Panc1 (cell line): Measurements from ENCODE around the gene SLAMF1. TPM values are rescaled to one million over a fixed set of nuclear protein-coding genes. Genes with fewer than 3 reads are reported as not detected.

Source experiments
- ATAC-seq: fragments of 200-7000 bp; cut with Tn5 transposase; 2 replicates; pipeline ENCODE4 v1.9.1; 2020; ENCODE audit warnings: mild to moderate bottlenecking, moderate library complexity
- BruUV-seq: library from RNA; stranded (reverse); fragments of 400-500 nt; replicated peaks from 2 replicates; lab custom pipeline; 2021; lab: Mats Ljungman, UMichigan
- CTCF ChIA-PET: fragments of 300-600 bp; sonication (Branson Sonifier 250); formaldehyde crosslinking; loops from one replicate; lab custom pipeline; 2022; ENCODE audit warnings: antibody characterized with exemption; lab: Charles Lee
- POLR2A ChIA-PET: fragments of 300-600 bp; sonication (Branson Sonifier 250); formaldehyde crosslinking; loops from one replicate; lab custom pipeline; 2022; ENCODE audit warnings: antibody characterized with exemption; lab: Charles Lee
- DNase-seq: peaks from one replicate; pipeline ENCODE4 v3.0.0-alpha.2; 2010; ENCODE audit warnings: low read depth, low spot score
- H3K27ac ChIP-seq: 2 replicates; pipeline ENCODE4 v1.5.1; 2011; ENCODE audit warnings: mild to moderate bottlenecking, low read length, inconsistent platforms
- H3K27me3 ChIP-seq: fragments of 200-500 bp; sonication (Bioruptor generic); 2 replicates; pipeline ENCODE4 v1.6.0; 2014; ENCODE audit warnings: low read length, inconsistent platforms; ENCODE audit not compliant: control insufficient read depth, insufficient read depth
- H3K36me3 ChIP-seq: fragments of 200-500 bp; sonication (Bioruptor generic); 2 replicates; pipeline ENCODE4 v1.5.1; 2014; ENCODE audit warnings: inconsistent platforms, mild to moderate bottlenecking, low read length, moderate library complexity; ENCODE audit not compliant: control insufficient read depth, insufficient read depth
- H3K4me1 ChIP-seq: 2 replicates; pipeline ENCODE4 v1.5.1; 2011; ENCODE audit warnings: inconsistent platforms, mild to moderate bottlenecking, low read length, moderate library complexity; ENCODE audit not compliant: control insufficient read depth, insufficient read depth
- H3K4me3 ChIP-seq, 2 experiments: 2 replicates each; pipeline ENCODE4 v1.5.1; 2011 to 2012; ENCODE audit warnings: low read depth in 2 of 2, low read length in 2 of 2, mild to moderate bottlenecking in 2 of 2, inconsistent platforms in 1 of 2, moderate library complexity in 1 of 2
- H3K9me3 ChIP-seq: fragments of 200-500 bp; sonication (Bioruptor generic); 2 replicates; pipeline ENCODE4 v1.5.1; 2014; ENCODE audit warnings: low read depth, mild to moderate bottlenecking, inconsistent platforms, low read length, moderate library complexity; ENCODE audit not compliant: control insufficient read depth, insufficient read depth
- CTCF ChIP-seq: fragments of 450-650 bp; IDR thresholded peaks from 2 replicates; pipeline ENCODE4 v1.5.1; 2017; ENCODE audit warnings: mild to moderate bottlenecking
- POLR2AphosphoS5 ChIP-seq: IDR thresholded peaks from 2 replicates; pipeline ENCODE4 v1.6.1; 2012; ENCODE audit warnings: mild to moderate bottlenecking, low read depth, low read length, moderate library complexity
- REST ChIP-seq, 2 experiments: IDR thresholded peaks; 2 replicates each; pipeline ENCODE4 v1.6.1; 2011 to 2012; ENCODE audit warnings: low read depth in 2 of 2, control low read depth in 1 of 2, low read length in 1 of 2, mild to moderate bottlenecking in 1 of 2, moderate library complexity in 1 of 2; ENCODE audit not compliant: insufficient read depth in 1 of 2
- SIN3A ChIP-seq: IDR thresholded peaks from 2 replicates; pipeline ENCODE4 v1.6.1; 2012; ENCODE audit warnings: low read depth, mild to moderate bottlenecking, low read length, moderate library complexity, borderline replicate concordance; ENCODE audit not compliant: insufficient read depth
- TCF7L2 ChIP-seq: IDR thresholded peaks from 2 replicates; pipeline ENCODE4 v1.6.1; 2011; ENCODE audit warnings: mild to moderate bottlenecking, low read depth, low read length, inconsistent platforms
- in situ Hi-C: cut with HindIII; loops from 2 replicates; pipeline ENCODE4 v1.10.0; 2016; ENCODE audit warnings: low sequenced_read_pairs, low pct_unique_long_range_greater_than_20kb
- intact Hi-C: fragments of 100-400 bp; cut with micrococcal nuclease; formaldehyde crosslinking; loops from one replicate; pipeline ENCODE4 v1.10.0; 2022; ENCODE audit not compliant: unreplicated experiment
- total RNA-seq: library from RNA; stranded (reverse); gene quantifications from one replicate; pipeline ENCODE4 v1.2.1, GENCODE V29; 2021; ENCODE audit not compliant: unreplicated experiment

SLAMF1 gene
- total RNA-seq, 1 experiment from 2014 or later, result not detected

GRCh38 chr1:160623862-160624261, 23.0 kb downstream of the SLAMF1 start:
- Histone ChIP-seq H3K9me3 (no peaks in the 10 kb centered on the region), H3K4me3 (no peak overlapping the region), H3K4me1 (no peaks in the 10 kb centered on the region), H3K36me3 (no peaks in the 10 kb centered on the region), H3K27ac (no peak overlapping the region), H3K27me3 (peaks cover 3% of the 10 kb centered on the region)
- intact Hi-C loops (no loop called here), in situ Hi-C loops (no loop called here)
- no peak for DNase-seq
- TF ChIP-seq POLR2AphosphoS5 (no peak), SIN3A (no peak), CTCF (no peak), TCF7L2 (no peak), REST (IDR thresholded peaks at IDR 0.05; ENCODE audit: insufficient read depth in 1 of 2, low read depth in 2 of 2, low read length in 1 of 2) (no peak)
- no peak for ATAC-seq
- BruUV-seq, result no TSS peak
- CTCF ChIA-PET, result no interaction called here
- POLR2A ChIA-PET, result no interaction called here

- no peaks in the 10 kb centered on the region for H3K36me3 ChIP-seq
- H3K4me3 ChIP-seq, result no peak overlapping the region
- ATAC-seq (no peak), DNase-seq (no peak)
- peaks cover 3% of the 10 kb centered on the region for H3K27me3 ChIP-seq
- BruUV-seq, result no TSS peak
- in situ Hi-C loops, result no loop called here
- TF ChIP-seq CTCF (no peak), TCF7L2 (no peak), POLR2AphosphoS5 (no peak), SIN3A (no peak), REST (IDR thresholded peaks at IDR 0.05; ENCODE audit: insufficient read depth in 1 of 2, low read depth in 2 of 2, low read length in 1 of 2) (no peak)
- ChIA-PET CTCF (no interaction called here), POLR2A (no interaction called here)
- H3K9me3 ChIP-seq, result no peaks in the 10 kb centered on the region
- H3K27ac ChIP-seq, result no peak overlapping the region
- intact Hi-C loops, result no loop called here
- H3K4me1 ChIP-seq, result no peaks in the 10 kb centered on the region
Observed at GRCh38 chr1:160623227-160623633, 23.6 kb downstream of the SLAMF1 start.
